GM18867 (cell line): ENCODE measurements around the gene SGMS1.
A peak's percentile ranks its signal among the peaks of the same experiment; 100 is the strongest.

Experiments
- ATAC-seq: cut with Tn5 transposase; IDR thresholded peaks from one replicate; pipeline ENCODE4 v1.9.1; 2021; ENCODE audit warnings: mild to moderate bottlenecking, moderate library complexity; ENCODE audit not compliant: unreplicated experiment

Gene SGMS1

DNA sequence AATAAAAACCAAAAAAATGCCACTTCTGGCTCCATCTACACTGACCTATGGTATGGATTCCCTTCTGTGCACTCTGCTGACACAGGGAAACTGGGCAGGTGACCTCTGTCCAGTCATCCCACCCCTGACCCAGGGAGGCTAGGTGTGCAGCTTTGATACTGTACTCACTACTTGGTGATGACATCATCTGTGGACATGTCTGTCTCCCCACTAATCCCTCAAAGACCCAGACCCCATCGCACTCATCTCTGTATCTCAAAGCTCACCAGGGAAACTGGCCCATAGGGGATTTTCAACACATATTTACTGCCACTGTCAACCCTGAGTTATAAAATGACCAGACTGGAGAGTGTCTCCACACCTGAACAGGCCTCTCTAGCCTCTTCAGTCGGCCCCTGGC is 10.6 kb downstream of the SGMS1 start:
- ATAC-seq = peak; percentile 47

DNA sequence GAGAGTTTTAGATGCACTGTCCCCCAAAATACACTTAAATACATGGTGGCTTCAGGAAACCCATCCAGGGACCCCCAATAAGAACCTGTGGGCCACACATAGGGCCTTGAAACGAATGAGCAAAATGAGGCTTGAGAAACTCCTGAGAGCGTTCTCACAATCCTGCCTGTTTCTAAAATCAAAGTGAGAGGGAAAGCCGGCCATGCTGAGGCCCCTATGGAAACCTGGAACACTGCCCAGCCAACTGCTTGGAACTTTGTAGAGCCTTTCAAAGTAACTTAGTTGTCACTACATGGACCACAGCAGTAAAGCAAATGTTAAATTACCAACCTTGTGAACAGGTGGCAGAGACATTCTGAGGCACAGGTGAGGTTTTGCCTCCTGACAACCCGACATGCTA is 13.4 kb downstream of the SGMS1 start:
- no peak for ATAC-seq

DNA sequence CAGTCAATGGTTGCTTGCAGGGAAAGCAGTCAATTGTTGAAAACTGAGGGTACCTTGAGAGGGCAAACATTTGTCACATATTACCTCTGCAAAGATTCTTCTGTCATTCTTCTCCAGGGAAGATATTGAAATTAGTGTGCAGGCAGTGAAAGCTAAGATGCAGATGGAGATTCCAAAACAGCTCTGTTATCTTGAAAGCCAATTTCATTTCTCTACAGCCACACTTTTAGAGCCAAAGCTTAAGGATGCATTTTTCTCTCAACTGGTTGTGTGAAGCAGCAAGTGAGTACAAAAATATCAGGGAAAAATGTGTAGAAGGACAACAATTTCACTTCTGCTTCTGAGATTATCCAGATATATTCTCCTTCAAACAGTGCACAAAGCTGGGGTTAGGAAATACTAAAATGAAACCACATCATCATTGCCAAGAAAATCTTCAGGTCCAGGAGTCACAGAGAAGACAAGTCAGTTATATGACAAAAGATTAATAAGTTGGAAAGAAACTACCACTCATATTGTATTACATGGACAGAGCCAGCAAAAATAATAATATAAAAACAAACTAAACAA is 16.3 kb downstream of the SGMS1 start:
- no peak for ATAC-seq

DNA sequence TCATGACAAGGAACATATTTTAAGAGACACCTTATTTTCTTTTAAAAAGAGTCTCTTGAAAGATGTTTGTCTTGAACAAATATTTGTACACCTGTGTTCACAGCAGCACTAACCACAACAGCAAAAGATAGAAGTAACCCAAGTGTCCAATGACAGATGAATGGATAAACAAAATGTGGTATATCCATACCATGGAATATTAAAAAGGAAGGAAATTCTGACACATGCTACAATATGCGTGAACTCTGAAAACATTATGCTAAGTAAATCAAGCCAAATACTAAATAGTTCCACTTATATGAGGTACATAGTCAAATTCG is 17.8 kb downstream of the SGMS1 start:
- ATAC-seq = no peak

DNA sequence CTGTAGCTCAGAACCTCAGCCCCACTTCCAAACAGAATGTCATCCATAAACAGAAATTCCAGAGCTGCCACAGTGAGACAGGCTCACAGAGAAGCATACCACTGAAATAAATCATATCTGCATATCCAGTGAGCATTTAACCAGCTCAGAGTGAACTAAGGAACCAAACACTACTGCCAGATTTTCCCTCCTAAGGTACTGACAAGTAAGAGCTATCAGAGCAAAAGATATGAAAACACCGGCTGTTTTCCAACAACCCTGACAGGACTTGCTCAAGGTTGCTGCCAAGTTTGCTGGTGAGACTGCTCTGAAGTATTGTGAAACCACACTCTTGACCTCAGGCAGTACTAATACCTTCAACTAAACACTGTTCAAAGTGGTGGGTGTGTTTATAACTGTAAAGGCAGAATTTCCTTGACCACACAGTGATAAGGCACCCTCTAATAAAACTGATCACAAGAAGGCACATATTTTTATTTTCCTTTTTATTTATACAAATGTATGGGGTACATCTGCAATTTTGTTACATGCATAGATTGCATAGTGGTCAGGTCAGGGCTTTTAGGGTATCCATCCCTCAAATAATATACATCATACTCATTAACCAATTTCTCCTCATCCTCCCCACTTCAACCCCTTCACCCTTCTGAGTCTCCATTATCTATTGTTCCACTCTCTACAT is 18.3 kb downstream of the SGMS1 start:
- peak; percentile 95 for ATAC-seq

DNA sequence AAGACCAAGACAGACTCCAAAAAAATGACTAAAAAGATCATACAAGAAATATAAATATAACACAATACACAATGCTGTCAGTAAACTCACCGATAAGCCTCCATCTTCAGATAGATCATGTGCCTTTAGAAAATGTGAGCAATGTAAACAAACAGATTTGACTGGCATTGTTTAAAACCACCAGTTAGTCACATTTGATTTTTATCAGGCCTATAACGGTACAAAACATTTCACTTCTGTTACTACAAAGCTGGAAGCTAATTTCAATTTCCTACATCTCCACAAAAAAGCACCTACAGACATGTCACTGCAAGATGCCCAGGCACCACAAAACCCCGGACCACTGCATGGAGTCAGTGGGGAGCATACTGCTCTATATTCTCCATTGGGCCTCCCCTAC is 18.9 kb downstream of the SGMS1 start:
- ATAC-seq = no peak

DNA sequence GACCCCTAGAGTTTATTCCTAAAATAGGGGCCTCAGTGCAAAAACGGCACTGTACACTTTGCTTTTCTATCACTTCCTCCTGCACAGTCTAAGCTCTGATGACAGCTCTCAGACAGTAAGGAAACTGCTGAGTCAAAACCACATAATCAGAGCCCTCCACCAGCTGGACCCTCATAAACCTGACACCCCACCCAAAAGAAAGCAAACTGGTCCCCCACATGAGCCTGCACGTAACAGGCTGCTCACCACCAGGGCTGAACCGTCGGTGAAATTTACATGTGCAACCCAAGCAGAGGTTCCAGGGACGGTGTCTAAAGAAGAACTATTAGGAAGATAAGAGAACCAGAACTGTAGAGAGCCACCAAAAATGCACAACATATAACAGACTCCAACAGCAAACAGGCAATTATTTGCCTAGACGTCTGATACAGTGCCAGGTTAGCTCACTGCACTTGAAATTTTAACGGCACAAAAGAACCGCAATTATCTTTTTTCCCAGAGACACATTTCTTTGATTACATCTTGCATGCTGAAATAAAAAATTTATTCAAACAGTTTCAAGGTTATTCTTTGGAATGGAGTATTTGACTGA is 19.6 kb downstream of the SGMS1 start:
- ATAC-seq = peak; percentile 63

DNA sequence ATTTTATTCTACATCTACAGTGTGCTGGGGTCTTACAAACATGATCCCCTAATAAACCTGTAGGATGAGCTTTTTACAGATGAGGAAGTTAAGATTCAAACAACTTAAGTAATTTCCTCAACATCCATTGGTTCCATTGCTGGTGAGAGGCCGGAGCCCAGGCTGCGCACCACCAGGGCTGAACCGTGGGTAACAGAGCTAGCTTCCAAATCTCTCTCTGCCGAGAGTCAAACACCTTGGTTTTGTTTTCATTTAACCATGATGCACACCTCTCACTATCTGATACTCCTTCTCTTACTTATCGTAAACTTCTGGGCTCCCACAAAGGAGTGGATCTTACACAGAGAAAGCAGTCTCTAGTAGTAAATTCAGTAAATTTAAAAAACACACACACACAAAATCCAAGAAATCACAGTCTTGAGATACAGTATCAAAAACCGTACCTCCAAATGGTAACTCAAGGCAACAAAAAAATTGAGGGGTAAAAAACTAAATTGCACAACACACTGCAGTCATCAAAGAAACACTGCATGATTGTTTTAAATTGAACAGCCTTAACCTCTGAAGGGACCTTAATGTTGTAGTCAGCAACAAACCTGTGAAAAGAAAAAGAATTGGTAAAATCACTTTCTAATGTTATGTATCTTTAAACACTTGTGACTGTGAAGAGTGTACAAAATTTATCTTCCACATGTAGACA is 20.5 kb downstream of the SGMS1 start:
- no peak for ATAC-seq

DNA sequence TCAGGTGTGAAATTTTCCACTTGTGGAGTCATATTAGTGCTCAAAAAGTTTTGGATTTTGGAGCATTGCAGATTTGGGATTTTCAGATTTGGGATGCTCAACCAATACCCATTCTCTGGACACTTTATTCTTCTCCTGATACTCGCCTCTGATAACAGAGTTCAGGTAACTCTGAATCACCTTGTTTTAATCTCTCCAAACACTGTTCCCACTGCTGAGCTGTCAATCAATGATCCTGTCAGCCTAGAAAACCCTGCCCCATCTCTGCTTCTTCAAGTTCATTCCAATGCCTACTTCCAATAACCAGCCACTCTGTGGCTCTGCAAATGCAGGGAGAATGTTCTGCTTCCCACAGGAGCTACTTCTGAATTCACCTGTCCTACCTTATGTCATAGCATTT is 21.8 kb downstream of the SGMS1 start:
- ATAC-seq = no peak

DNA sequence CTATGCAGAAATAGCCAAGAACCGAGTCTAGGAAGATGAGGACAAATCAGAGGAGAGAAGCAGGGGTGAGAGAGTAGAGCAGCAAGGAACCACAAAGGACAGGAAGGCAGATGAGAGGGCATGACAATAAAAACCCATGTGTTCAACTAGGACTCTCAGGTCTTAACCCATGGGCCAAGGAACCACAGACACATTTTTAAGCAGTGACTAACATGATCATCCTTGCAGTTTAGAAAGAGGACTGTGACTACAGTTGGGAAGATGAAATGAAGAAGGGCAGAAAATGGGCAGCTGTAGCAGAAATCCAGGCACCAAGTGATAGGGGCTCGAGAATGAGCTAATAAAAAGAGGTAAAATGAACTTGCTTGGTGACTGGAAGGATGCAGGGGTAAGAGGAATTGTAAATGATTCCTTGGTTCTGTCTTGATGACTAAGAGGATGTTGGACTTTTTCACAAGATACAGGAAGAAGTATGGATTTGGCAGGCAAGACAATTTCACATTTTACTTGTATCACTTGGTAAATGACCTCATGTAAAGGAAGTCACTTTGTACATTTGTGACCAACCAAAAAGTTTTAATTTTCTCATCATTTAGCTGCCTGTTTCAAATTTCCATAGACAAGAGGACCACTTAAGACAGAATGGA is 22.8 kb downstream of the SGMS1 start:
- no peak for ATAC-seq

DNA sequence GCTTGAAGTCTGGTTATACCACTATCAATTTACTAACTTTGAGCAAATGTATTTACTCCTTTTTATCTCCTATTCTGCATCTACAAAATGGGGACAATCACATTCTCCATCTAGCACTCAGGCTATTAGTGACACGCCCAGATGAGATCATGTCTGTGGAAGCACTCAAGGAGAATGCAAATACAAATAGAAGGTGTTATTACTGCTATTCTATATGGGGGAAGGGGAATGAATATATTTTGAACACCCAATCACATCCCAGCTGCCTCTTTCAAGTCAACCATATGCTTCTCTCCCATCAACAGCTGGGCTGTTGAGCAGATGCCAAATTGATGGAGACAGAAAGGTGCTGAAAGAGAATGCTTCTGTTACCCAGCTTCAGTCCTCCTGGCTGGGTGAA is 23.5 kb downstream of the SGMS1 start:
- no peak for ATAC-seq

DNA sequence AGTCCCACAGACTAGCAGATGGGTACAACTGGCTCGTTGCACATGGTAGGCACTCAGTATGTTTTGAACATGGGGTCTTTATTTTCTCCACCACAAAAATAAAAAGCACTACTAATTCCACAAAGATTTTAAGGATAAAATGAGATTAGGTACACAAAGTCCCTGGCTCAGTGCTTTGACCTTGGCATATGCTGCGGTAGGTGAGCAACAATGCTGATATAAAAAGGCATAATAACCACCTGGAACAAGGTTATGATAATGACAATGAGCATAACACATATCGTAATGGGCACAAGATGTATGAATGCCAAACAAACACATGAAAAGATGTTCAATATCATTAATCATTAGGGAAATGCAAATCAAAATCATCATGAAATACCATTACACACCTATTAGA is 26.9 kb downstream of the SGMS1 start:
- ATAC-seq = no peak

DNA sequence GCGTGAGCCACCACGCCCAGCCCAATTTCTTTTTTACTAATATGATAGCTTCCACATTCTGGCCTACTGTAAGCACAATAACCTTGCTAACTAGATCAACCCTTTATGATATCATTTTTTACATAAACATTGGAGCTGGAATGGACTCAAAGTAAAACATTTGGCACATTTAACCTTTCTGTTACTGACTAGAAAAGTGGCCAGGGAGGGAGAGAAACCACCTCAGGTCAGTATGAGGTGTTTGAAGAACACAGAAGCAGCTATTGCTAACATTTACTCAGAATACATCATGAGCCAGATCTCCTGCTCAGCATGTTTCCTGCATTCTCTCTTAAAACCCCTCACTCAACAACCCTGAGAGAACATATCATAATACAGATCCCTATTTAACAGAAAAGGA is 27.3 kb downstream of the SGMS1 start:
- no peak for ATAC-seq

DNA sequence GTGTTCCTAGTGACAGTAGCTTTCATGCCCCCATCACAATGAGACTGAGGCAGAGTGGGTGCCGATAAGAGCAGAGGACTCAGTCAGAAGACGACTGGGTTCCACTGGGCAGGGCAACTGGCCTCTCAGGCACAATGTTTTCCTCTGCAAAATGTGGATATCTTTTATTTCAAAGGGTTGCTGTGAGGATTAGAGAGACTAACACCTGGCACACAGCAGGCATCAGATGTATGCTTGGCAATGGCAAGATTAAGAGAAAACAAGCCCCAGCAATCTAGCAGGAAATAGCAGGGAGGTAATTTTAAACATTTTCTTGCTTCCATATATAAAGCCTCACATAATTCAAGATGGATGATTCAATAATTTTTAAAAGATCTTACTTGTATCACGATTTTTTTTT is 28.0 kb downstream of the SGMS1 start:
- no peak for ATAC-seq

DNA sequence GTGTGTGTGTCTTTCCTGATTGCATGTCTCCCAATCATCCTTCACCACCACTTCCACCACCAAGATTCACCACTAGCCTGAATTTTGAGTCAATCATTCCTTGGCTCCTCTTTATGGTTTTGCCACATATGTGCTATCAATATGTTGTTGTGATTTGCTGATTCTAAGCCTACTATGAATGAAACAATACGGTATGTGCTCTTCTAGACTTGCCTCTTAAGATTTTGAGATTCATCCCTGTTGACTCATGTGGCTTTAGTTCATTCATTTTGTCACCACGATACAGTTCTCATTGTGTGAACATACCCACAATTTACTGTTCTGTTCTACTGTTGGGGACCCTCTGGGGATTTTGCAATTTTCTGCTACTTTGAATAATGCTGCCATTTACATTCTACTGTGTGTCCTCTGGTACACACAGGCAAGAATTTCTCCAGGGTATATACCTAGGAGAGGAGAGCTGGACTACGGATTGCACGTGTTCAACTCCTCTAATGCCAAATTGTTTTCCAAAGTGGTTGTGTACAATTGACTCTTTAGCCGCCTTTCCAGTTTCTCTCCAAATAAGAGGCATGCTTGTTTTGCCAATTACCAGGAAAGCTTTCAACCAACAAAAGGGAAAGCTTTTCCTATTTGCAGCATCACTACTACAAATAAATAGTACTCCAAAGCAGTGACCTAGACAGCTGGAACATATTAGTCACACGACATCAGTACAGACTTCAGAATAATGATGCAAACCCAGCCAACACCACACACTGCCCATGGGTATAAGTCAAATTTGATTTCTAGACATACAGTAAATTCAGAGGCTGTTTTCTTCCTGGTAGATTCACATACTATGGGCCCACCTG is 30.0 kb downstream of the SGMS1 start:
- ATAC-seq = no peak

DNA sequence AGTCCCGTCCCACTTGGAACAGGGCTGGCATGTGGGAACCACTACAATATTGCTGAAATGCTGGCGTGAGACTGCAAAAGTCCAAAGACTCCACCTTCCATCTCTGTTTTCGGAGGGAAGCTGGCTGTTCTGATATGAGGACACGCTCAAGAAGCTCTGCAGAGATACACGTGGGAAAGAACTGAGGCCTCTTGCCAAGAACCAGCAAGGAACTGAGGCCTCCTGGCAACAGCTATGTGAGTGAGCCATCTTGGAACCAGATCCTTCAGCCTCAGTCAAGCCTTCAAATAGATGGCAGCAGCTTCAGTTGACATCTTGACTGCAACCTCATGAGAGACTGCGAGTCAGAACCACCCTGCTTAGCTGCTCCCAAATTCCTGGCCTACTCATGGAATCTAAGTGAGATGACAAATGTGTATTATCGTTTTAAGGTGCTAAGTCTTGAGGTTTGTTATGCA is 30.8 kb downstream of the SGMS1 start:
- ATAC-seq = no peak

DNA sequence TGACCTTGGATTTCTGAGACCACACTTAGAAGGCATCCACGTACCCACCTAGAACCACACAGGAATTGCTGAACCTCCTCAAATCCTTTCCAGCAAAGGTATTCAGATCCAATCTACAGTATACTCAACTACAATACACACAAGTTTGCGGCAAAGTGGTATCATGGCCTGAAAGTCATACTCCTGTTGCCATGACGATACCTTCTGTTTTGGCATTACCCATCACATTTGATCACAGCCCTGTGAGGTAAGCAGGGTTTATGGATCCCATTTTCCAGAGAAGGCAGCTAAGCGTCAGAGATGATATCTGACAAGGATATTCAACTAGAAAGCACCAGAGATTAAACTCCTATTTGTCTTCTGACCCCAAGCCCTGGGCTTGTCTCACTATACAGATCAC is 32.8 kb downstream of the SGMS1 start:
- ATAC-seq = no peak

DNA sequence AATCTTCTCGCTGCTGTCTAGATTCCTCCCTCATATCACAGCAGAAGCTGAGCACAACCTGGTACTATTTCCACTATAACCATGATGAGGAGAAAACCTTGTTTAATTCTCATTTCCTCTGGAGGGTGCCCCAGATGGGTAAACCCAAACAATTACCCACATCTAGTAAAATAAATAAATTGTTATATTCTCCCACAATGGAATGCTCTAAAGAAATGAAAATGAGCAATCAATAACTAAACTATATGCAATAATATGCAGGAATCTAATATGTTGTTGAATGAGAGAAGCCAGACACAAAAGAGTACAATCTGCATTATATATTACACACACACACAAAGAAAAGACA is 37.0 kb downstream of the SGMS1 start:
- no peak for ATAC-seq

DNA sequence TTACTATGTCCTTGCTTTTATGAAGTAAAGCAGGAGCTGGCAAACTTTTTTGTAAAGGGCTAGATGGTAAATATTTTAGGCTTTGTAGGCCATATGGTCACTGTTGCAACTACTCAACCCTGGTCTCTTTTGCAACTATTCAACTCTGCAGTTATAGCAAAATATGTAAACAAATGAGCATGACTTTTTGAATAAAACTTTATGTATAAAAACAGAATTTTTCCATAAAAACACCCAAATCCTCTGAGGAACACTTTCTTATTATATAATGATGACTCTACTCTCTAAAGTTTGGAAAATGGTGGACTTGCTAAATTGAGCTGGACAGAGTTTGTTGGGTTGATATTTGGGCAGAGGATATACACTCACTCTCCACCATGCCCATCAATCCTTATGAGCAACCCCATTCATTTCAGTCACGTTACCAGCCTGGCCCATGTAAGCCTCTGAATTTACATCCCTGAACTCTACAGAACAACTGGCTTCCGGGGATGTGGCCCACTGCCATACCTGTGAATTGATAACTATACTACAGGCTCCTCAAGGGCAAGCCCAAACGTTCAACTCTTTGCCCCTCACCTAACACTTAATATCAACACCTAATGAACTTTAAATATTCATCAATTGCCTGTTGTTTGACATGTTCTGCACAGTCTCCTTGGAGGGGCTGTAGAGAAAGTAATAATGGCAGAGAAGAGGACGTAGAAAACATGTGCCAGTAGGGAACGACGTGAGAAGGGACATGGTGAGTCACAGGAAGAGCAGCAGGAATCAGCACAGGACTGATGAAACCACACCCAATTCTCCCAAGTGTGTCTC is 37.6 kb downstream of the SGMS1 start:
- no peak for ATAC-seq
